ENCODE measurements around the gene PTPRK.

PTPRK gene

GRCh38 chr6:128336436-128337095 is 183.8 kb downstream of the PTPRK start:
- no peak for DNase-seq

- DNase-seq: no peak
Observed at GRCh38 chr6:128335963-128336362, 184.4 kb downstream of the PTPRK start.

- no peak for DNase-seq
Observed at GRCh38 chr6:128333581-128334223, 186.7 kb downstream of the PTPRK start.

- DNase-seq: peak; percentile 24
Observed at GRCh38 chr6:128327890-128328289, 192.5 kb downstream of the PTPRK start.

GRCh38 chr6:128323011-128323410 is 197.4 kb downstream of the PTPRK start:
- DNase-seq: no peak

DNA sequence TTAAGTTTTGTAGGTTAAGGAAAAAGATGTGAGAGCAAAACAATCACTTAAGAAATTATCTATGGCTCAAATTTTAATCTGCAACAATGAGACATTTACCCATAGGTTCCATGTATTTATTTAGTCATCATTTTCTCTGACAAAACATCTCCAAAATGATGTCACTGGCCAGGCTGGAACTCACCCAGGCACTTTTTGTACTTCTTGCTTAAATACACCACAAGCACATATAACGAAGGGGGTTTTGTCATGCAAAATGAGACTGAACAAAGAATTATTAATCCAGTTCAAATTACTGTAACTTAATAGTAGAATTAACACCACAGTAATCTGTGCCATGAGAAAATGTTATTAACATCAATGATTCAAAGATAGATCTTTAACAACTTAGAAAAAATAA is 200.5 kb downstream of the PTPRK start:
- no peak for DNase-seq

GRCh38 chr6:128319157-128319556 is 201.2 kb downstream of the PTPRK start:
- no peak for DNase-seq

DNA sequence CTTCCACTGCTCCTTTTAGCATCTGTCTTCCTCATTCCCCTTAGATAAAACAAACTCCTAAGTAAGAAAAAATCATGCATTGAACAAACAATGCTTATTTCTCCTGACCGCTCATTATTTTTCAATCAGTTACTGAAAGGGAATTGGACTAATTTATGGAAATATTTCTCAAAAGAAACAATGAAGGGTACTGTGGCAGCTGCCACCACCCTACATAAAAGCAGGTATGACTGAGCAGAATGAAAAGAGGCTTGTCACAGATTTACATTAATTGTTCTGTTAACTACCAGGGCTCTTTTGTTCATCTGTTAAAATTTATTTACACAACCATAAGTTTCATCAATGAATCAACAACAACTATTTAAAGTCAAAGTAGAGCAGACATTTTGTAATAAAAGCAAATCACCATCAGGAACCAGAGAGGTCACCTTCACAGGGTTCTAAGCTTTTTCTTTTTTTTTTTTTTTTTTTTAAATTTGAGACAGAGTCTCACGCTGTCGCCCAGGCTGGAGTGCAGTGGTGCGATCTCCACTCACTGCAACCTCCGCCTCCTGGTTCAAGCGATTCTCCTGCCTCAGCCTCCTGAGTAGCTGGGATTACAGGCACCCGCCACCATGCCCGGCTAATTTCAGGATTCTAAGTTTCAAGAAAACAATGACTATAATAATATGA is 204.0 kb downstream of the PTPRK start:
- no peak for DNase-seq

GRCh38 chr6:128314190-128314589 is 206.2 kb downstream of the PTPRK start:
- no peak for DNase-seq

GRCh38 chr6:128311944-128312570 is 208.3 kb downstream of the PTPRK start:
- DNase-seq: no peak

DNA sequence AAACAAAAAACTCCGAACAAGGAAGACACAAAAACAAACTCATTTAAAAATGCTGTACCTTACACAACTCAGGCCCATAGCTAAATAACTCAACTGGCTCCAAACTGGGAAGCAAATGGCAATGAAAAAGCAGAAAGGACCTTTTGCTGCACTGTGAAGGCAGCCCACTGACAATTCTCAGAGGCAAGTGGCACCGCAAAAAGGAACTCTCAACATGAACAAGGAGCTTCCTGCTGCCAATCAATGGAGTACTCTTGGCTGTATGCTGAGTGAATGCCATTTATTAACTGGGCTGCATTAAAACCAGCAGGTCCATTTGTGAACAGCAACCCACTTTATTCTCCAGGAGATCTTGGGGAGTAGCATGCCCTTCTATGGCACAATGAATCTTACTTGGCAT is 209.9 kb downstream of the PTPRK start:
- no peak for DNase-seq

DNA sequence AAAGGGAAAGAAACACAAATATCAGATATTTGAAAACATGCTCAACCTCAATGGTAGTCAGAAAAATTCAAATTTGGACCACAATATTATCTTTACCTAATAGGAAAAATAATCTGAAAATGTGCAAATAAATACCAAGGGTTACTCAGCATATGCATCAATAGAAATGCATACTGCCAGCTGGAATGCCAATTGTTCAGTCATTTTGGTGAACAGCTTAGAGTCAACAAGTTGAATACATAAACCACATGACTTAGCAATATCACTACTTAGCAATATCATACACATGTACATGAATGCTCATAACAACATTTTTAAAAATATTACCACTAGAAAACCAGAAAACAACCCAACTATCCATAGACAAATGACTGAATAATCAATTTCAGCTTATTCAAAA is 212.7 kb downstream of the PTPRK start:
- DNase-seq: no peak

GRCh38 chr6:128305976-128306375 is 214.4 kb downstream of the PTPRK start:
- no peak for DNase-seq

- no peak for DNase-seq
Observed at GRCh38 chr6:128305228-128305627, 215.2 kb downstream of the PTPRK start.

GRCh38 chr6:128303870-128304269 is 216.5 kb downstream of the PTPRK start:
- no peak for DNase-seq

- no peak for DNase-seq
Observed at GRCh38 chr6:128302942-128303341, 217.5 kb downstream of the PTPRK start.

GRCh38 chr6:128295670-128296069 is 224.7 kb downstream of the PTPRK start:
- DNase-seq: no peak

DNA sequence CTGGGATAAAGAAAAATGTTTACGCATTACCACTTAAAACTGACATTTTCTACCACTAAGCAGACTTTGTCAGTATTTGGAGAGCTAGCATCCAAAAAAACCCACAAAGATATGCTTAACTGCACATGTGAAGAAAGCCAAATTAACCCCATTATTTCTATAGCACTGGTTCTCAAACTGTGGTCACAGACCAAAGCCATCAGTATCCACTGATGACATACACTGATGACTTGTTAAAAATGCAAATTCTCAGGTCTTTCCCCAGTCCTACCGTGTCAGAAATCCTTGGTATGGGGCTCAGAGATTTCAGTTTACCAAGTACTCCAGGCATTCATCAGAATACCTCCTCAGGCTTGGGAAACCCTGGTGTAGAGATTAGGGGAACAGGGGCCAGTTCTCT is 230.2 kb downstream of the PTPRK start:
- no peak for DNase-seq

GRCh38 chr6:128284128-128284527 is 236.3 kb downstream of the PTPRK start:
- no peak for DNase-seq

- no peak for DNase-seq
Observed at GRCh38 chr6:128282961-128283360, 237.4 kb downstream of the PTPRK start.

DNA sequence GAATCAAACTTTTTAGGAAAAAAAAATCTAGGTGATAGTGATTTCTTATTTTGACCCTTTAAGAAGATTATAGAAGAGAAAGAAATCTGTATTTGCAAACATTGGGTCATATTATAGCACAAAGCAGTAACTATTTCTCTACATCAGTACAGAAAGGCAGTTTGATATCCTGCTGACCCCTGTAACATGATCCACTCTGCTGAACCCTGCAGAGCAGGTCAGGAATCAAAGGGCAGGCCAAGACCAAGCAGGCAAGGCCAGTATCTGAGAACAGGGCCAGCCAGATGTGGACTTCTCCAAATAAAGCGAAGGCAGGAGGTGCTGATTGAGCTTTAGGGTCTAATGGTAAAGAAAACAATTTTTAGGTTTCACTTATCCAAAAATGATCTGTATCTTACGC is 239.4 kb downstream of the PTPRK start:
- DNase-seq: no peak

- DNase-seq: no peak
Observed at GRCh38 chr6:128280066-128280465, 240.3 kb downstream of the PTPRK start.

DNA sequence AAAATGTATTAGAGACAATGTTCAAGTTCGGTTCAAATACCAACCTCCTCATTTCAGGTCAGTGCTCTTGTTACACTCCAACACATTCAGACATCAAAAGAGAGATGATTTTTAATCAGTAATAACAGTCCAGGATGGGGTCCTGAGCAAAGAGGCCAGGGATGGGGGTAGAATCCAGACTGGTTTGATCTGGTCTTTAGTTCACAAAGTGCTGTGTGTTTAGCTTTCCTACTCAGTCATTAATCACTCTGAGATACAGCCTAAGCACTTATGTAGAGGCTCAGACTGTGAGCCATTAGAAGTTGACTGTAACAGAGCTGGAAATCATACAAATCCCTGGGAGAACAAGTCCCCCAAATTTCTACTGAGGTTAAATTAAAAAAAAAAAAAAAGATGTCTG is 241.6 kb downstream of the PTPRK start:
- DNase-seq: no peak

GRCh38 chr6:128277379-128277778 is 243.0 kb downstream of the PTPRK start:
- no peak for DNase-seq
